Epithelial cell of esophagus (primary cell): ENCODE data around the gene MYO15A.

Source experiments
- DNase-seq: peaks from one replicate; pipeline ENCODE4 v3.0.0; 2010; ENCODE audit warnings: low read depth
- H3K4me3 ChIP-seq: 2 replicates; pipeline ENCODE4 v1.5.1; 2011; ENCODE audit warnings: mild to moderate bottlenecking, low read length, control low read depth
- CTCF ChIP-seq: IDR thresholded peaks from 2 replicates; pipeline ENCODE4 v1.5.1; 2011; ENCODE audit warnings: low read depth, mild to moderate bottlenecking, low read length, control low read depth, inconsistent platforms; ENCODE audit not compliant: insufficient read depth; ENCODE audit errors: missing control alignments

MYO15A gene

GRCh38 chr17:18187226-18187625, 78.7 kb downstream of the MYO15A start:
- no peak for DNase-seq
- no peak for TF ChIP-seq CTCF

DNA sequence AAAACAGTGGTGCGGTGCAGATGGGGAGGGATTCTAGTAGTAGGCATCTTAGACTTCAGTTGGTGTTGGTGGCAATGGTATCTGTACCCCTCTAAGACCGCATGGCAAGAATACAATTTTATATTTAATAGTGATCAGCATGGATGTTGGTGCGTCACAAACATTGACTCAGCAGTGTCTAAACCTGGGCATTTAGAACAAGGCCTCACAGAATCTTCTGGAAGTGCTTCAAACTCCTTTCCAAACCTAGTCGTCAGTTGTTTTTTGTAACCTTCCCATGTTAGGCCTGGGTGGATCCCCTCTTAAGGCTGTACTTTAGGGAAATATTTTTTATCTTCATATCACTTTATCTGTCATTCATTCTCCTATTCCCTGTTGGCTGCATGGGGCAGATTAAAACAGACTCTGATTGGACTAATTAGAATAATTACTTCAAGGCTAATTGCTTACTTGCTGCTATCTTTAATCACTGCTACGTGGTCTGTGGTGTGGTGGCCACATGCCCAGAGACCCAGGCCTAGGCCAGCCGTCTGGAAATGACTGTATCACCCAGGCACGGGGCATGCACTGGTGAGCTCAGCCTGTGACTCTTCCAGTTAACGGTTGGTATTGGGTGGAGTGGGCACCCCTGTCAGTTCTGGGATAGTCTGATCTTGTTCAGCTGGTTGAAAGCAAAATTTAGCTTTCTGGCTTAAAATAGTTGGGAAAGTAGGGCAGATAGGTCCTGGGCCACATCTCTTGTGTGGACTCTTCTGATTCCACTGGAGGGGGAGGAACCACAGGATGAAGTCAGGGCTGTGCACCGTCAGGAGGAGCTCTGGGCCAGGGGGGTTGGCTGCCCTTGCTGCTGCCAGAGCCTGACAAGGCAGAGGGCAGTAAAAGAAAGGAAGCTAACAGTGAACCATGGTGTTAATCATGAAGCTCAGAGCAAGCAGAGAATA, 79.5 kb downstream of the MYO15A start:
- no peak for TF ChIP-seq CTCF
- H3K4me3 ChIP-seq = peak overlapping the region; percentile 79
- peak; percentile 60 for DNase-seq

More at GRCh38 chr17:18187226-18187625, 78.7 kb downstream of the MYO15A start:
- H3K4me3 ChIP-seq = peak overlapping the region; percentile 79

DNA sequence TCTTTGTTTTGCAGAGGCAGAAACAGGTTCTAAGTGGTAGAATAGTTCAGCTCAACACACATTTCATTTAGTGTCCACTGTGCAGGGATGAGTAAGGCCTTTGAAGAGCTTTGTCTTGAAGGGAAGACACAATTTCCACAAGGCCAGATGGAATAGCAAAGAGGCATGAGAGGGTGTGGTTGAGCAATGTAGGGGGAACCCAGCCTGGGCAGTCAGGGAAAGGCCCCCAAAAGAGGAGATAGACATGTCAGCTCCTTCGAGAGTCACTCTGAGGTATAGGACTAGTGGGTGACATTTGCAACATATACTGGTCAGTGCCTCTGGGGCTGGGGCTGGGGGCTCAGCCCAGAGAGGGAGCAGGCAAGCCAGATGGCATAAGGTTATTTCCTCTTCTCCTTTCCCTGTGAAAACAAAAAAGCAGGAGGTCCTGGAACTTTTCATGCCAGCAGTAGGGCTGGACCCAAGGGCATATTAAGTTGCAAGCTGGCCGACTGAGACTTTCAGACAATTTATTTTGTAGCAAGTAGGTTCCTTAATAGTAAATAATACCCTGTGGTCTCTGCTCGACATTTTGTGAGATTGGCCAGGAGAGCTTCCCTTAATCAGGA, 82.2 kb downstream of the MYO15A start:
- TF ChIP-seq CTCF = no peak
- DNase-seq = no peak
- H3K4me3 ChIP-seq = no peak overlapping the region

- TF ChIP-seq CTCF = no peak
- no peak overlapping the region for H3K4me3 ChIP-seq
- DNase-seq = no peak
These were observed 82.7 kb downstream of the MYO15A start for GRCh38 chr17:18191236-18191667.

GRCh38 chr17:18191967-18192366, 83.4 kb downstream of the MYO15A start:
- no peak for DNase-seq
- no peak overlapping the region for H3K4me3 ChIP-seq
- peak; percentile 16 for TF ChIP-seq CTCF

GRCh38 chr17:18194394-18194793, 85.8 kb downstream of the MYO15A start:
- TF ChIP-seq CTCF = no peak
- DNase-seq = no peak
- no peak overlapping the region for H3K4me3 ChIP-seq
